GM12892 (cell line): Measurements from ENCODE around the gene NPAS1.

Experiments
- DNase-seq: peaks from one replicate; pipeline ENCODE4 v3.0.0; 2011; ENCODE audit not compliant: insufficient read length
- FAIRE-seq: peaks from 2 replicates; lab custom pipeline; 2011; peaks lifted over from hg19 to GRCh38; lab: Jason Lieb, UNC
- POLR2A ChIP-seq: IDR thresholded peaks from 2 replicates; pipeline ENCODE4 v1.6.1; 2011; ENCODE audit warnings: low read depth, low read length, control low read depth
- POLR2AphosphoS5 ChIP-seq: IDR thresholded peaks from 2 replicates; pipeline ENCODE4 v1.6.1; 2011; ENCODE audit warnings: low read depth, low read length, control low read depth
- TAF1 ChIP-seq: IDR thresholded peaks from 2 replicates; pipeline ENCODE4 v1.6.1; 2011; ENCODE audit warnings: low read depth, mild to moderate bottlenecking, control low read depth, low read length, borderline replicate concordance

NPAS1 gene

DNA sequence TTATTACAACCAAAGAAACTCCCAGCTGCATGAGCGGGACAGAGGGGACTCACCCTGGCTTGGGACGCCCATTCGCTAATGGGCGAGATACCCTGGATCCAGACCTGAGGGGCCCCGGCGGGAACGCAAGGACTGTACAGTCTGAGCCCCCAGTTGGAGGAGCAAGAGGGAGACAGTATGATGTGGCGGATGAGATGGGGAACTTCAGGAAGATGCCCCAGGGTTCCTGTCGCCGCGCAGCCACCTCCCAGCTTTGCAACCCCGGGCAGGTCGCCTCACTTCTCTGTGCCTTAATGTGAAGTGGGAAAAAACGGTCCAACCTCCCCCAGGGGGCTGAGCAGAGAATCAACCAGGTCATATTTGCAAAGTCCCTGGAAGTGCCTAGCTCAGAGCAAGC is 2.5 kb downstream of the NPAS1 start:
- no peak for DNase-seq
- no peak for TF ChIP-seq POLR2AphosphoS5
- TF ChIP-seq POLR2A = no peak
- no peak for TF ChIP-seq TAF1
- no peak for FAIRE-seq

DNA sequence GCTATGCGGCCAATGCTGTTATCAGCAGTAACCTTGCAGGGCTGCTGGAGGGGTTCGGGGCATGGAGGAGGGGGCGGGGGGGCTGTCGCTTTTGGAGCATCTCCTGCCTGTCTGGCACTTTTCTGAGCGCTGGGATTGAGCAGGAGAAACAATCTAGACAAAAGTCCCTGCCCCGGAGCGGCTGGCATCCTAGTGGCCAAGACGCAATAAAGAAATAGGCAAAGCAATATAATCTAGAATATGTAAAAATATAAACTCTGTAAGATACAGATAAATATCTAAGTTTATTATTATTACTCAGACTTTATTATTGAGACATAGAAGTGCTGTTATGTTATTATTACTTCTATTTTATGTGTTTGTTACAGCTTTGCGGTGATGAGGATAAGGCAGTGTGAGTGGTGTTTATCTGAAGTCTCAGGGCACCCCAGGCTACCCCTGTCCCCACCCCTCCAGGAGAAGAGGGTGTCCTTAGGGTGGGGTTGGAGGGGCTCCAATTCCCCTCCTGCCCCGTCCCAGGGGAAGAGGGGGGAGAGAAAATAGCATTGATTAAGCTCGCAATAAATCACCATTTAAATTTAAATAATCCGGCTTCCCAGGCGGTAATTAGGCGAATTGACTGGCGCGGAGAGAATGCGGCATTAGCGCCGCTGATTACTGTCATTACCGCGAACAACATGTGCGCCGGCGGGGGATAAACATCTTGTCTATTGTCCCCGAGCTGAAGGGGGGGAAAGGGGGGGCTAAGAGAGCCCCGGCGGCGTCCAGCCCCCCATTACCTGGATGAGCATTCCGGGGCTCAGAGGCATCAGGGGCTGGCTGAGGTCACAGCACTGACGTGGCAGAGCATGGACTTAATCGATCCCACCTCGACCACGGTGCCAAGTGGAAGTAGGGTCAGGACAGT is 3.2 kb downstream of the NPAS1 start:
- no peak for FAIRE-seq
- TF ChIP-seq POLR2AphosphoS5 (no peak), TAF1 (no peak), POLR2A (no peak)
- DNase-seq = no peak

DNA sequence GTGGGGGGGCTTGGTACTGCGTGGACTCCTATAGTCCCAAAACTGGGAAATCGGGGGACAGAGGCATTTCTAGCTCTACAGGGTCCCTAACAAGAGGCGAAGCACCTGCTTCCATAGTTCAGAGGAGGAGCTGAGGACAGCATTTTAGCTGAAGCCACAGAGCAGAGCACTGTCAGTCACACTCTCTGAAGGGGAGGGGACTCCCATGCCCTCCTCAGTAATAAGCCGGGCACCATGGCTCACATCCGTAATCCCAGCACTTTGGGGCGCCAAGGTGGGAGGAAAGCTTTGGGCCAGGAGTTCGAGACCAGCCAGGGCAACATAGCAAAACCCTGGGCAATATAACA is 3.8 kb downstream of the NPAS1 start:
- FAIRE-seq (no peak), DNase-seq (no peak)
- TF ChIP-seq TAF1 = no peak
- no peak for TF ChIP-seq POLR2AphosphoS5

GRCh38 chr19:47024502-47024901 is 4.9 kb downstream of the NPAS1 start:
- TF ChIP-seq TAF1 (no peak), POLR2AphosphoS5 (no peak), POLR2A (no peak)
- DNase-seq = no peak

DNA sequence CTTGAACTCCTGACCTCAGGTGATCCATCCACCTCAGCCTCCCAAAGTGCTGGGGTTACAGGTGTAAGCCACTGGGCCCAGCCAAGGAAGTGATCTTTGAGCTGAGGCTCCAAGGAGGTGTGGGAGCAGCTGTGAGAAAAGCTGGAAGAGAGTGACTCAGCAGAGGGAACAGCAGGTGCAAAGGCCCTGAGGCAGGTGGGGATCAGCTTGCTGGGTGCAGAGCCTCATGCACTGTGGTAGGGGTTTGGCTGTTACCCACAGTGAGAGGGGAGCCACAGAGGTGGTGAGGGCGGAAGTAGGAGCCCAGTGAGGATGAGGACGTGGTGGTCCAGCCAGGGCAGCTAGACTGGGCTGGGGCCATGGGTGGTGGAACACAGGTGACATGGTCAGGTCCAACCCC is 6.5 kb downstream of the NPAS1 start:
- no peak for FAIRE-seq
- TF ChIP-seq POLR2A (no peak), POLR2AphosphoS5 (no peak), TAF1 (no peak)
- no peak for DNase-seq

More at GRCh38 chr19:47024502-47024901, 4.9 kb downstream of the NPAS1 start:
- no peak for FAIRE-seq

DNA sequence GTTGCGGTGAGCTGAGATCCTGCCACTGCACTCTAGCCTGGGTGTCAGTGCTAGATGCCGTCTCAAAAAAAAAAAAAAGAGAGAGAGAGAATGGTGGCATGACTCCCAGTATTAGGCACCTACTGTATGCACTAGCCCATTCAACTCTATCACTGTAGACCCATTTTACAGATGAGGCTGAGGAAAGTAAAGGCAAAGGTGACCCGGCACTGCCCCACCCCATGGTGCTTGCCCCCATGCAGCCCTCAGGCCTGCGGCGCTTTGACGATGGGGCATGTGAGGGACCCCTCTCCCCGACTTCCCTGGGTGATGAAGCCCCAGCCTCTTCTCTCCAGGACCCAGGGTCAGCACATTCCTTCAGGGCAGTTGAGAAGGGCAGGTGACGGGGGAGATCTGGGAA is 7.3 kb downstream of the NPAS1 start:
- FAIRE-seq (no peak), DNase-seq (no peak)

DNA sequence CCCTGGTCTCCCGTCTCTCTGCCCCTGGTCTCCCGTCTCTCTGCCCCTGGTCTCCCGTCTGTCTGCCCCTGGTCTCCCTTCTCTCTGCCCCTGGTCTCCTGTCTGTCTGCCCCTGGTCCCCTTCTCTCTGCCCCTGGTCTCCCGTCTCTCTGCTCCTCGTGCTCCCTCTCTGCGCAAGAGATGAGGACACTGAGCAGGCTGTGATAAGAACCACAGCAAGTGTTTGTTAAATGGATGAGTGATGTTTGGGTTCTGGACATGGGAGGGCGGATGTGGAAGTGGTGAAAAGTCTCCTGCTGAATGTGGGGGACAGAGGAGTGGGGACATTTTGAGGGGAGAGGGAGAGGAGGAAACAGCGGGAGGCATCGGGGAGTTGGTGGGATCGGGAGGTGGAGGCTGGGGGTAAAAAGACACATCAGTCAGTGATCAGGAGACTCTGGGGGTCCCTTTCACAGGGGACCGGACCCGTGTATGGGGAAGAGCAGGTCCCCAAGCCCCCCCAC is 8.0 kb downstream of the NPAS1 start:
- FAIRE-seq = no peak
- DNase-seq = no peak
- no peak for TF ChIP-seq POLR2AphosphoS5
- no peak for TF ChIP-seq POLR2A
- no peak for TF ChIP-seq TAF1

More for the DNA sequence above, 7.3 kb downstream of the NPAS1 start:
- TF ChIP-seq TAF1 = no peak
- no peak for TF ChIP-seq POLR2A
- no peak for TF ChIP-seq POLR2AphosphoS5

DNA sequence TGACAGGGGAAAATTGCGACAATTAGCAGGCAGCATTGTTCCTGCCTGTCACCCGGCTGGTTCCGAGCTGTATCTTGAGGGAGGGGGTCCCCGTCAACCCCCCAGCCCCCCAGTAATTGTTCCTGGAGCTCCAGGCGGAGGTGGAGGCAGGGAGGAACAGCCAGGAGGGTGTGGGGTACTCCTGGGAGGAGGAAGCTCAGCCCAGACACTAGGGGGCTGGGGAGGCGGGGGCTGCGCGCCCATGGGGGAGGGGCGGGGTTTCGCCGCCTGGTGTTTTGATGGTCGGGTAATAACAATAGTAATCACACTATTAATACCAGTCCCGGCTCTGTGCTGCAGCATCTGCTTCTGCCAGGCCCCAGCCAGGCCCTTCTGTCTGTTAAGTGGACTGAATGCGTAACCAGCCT is 8.6 kb downstream of the NPAS1 start:
- DNase-seq (no peak), FAIRE-seq (no peak)
- no peak for TF ChIP-seq POLR2A
- TF ChIP-seq POLR2AphosphoS5 = no peak
- no peak for TF ChIP-seq TAF1

DNA sequence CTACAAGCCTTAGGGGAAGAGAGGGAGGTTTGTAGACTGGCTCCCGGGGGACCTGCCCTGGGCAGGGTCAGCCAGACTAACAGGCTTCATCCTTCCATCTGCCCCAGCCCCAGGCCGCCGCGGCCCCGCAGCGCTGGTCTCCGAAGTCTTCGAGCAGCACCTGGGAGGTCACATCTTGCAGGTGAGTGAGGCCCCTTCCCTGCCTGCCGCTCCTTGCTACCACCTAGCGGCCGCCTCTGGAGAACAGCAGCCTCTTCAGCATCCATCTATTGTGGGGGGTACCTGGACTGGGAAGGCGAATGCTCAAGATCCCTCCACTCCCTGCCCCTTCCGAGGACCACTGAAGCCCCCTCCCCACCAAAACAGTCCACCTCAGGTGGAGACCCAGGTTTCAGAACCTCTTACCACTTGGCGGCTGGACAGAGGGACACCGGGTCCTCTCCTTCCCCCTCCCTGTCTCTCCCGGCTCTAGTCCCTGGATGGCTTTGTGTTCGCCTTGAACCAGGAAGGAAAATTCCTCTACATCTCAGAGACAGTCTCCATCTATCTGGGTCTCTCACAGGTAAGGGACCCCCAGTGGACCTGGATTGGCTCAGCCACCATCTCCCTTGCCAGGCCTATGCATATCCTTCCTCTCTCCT is 12.7 kb downstream of the NPAS1 start:
- no peak for TF ChIP-seq POLR2AphosphoS5
- peak; percentile 80 for DNase-seq
- FAIRE-seq = peak; percentile 40

GRCh38 chr19:47035127-47036096 is 15.8 kb downstream of the NPAS1 start:
- DNase-seq (peak; percentile 98), FAIRE-seq (peak; percentile 94)
- 0 out of 2 replicates have a peak, but pooled peaks have one; percentile 26 for TF ChIP-seq POLR2A
- no peak for TF ChIP-seq TAF1

GRCh38 chr19:47036097-47036651 is 16.5 kb downstream of the NPAS1 start:
- no peak for FAIRE-seq
- no peak for DNase-seq
- no peak for TF ChIP-seq POLR2AphosphoS5
- no peak for TF ChIP-seq POLR2A
- TF ChIP-seq TAF1 = no peak
